GM21717 (cell line): ENCODE measurements around the gene DTNB.
"Not testable (repeated sequence)": the region's sequence is repeated elsewhere in the genome, so short reads cannot be mapped to it uniquely, and the experiment has no call there.

Experiments used
- ATAC-seq: cut with Tn5 transposase; IDR thresholded peaks from one replicate; pipeline ENCODE4 v1.9.1; 2021; ENCODE audit warnings: mild to moderate bottlenecking, moderate library complexity; ENCODE audit not compliant: unreplicated experiment

DTNB gene

DNA sequence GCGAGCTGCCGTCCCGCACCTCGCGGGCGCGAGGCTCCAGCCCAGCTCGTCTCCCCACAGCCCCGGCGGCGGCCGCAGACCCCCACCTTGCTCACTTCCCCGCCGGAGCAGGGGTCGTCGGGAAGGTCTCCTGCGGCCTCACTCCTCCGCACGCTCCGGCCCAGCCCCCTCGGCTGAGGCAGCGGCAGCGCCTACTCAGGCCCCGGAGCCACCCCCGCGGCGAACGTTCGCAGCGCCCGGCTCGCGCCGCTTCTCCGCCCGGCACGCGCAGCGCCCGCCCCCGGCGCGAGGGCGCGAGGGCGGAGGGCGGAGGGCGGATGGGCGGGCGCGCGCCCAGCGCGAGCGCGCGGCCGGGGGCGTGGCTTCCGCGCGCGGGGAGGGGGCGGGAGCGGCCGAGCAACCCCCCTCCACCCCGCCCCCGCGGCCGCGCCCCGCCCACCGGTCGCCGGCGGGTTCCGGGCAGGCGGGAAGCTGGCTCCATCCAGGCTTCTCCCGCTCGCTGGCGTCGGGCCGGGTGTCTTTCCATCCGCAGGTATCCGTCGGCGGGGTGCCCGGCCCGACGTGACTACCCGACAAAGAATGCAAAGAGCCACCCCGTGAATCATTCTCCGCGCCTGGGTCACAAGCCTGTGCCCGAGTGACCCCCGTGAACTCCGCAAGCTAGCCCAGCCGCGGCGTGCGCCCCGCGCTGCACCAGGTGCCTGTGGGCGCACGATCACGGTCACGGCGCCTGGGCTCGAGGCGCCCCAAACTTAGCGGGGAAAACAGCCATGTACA is at the start of gene DTNB:
TSS of gene DTNB (minus strand) at position 278 of the 777 bp plus-strand sequence. CDS start 20,917 bp downstream, outside the sequence.
- peak; percentile 59 for ATAC-seq

- ATAC-seq: no peak
Measured at GRCh38 chr2:25722224-25722623, 48.8 kb upstream of the DTNB start.

GRCh38 chr2:25720575-25720974 is 47.2 kb upstream of the DTNB start:
- no peak for ATAC-seq

GRCh38 chr2:25714740-25715139 is 41.4 kb upstream of the DTNB start:
- ATAC-seq: no peak

DNA sequence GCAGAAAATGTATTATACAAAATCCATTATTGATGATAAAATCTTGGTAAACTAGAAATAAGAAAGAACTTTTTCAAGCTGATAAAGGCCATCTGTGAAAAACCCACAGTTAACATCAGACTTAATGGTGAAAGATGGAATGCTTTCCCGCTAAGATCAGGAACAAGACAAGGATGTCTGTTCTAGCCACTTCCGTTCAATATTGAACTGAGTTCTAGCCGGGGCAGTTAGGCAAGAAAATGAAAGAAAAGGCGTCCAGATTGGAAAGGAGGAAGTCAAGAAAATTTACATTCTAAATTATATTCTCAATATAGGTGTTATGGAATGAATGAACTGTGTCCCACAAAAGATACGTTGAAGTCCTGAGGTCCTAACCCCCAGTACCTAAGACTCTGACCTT is 39.1 kb upstream of the DTNB start:
- no peak for ATAC-seq

GRCh38 chr2:25711675-25712354 is 38.4 kb upstream of the DTNB start:
- ATAC-seq: no peak

DNA sequence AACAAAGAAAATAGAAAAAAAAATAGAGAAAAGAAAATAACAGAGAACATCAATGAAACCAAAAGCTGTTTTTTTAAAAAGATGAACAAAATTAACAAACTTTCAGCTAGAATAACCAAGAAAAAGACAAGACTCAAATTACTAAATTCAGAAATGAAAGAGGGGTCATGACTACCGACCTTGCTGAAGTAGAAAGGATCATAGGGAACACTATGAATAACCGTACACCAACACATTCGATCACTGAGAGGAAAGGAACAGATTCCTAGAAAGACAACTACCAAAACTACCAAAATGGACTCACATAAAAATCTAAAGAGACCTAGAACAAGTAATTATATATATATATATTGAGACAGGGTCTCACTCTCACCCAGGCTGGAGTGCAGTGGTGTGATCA is 37.4 kb upstream of the DTNB start:
- ATAC-seq: no peak

- no peak for ATAC-seq
Measured at GRCh38 chr2:25709349-25709748, 36.0 kb upstream of the DTNB start.

GRCh38 chr2:25707927-25708590 is 34.7 kb upstream of the DTNB start:
- no peak for ATAC-seq

DNA sequence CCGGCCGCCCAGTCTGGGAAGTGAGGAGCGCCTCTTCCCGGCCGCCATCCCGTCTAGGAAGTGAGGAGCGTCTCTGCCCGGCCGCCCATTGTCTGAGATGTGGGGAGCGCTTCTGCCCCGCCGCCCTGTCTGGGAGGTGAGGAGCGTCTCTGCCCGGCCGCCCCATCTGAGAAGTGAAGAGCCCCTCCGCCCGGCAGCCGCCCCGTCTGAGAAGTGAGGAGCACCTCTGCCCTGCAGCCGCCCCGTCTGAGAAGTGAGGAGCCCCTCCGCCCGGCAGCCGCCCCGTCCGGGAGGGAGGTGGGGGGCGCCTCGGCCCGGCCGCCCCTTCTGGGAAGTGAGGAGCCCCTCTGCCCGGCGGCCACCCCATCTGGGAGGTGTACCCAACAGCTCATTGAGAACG is 32.2 kb upstream of the DTNB start:
- not testable (repeated sequence) for ATAC-seq

GRCh38 chr2:25701801-25702200 is 28.4 kb upstream of the DTNB start:
- no peak for ATAC-seq

- ATAC-seq: no peak
Measured at GRCh38 chr2:25700221-25700660, 26.9 kb upstream of the DTNB start.

DNA sequence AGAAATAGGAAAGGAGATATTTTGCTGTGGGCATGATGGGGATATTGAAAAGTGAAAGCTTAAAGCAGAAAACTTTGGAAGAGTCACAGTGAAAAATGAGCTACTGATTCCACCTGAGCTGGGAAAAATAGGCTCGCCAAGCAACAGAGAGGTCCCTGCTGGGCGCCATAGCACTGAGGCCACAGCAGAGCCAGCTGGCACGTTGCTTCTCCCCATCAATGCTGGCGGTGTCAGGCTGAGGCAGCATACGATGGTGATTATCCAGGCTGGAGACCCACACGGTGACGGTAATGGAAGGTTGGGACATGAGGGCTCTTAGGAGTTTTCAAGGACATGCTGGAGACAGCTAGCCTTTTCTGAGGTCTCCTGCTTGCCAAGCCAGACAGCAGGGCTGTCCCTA is 25.8 kb upstream of the DTNB start:
- no peak for ATAC-seq

DNA sequence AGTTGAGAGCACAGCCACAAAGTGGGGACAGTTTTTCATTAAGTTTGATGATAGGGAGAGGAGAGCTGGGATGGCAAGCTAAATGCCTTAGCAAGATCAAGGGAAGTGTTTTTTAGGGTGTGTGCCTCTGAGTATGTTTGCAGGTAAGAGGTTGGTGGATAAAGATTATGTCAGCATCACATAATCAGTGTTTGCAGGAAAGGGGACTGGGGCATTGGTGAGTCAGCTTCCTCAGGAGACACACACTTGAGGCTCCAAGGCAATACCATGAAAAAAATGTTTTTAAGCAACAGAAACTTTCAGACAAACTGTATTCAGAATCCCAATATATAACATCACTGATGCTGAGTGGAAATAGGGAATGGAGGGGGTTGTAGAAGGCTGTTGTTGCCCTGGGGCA is 25.4 kb upstream of the DTNB start:
- ATAC-seq: no peak

GRCh38 chr2:25697559-25698341 is 24.4 kb upstream of the DTNB start:
- no peak for ATAC-seq

DNA sequence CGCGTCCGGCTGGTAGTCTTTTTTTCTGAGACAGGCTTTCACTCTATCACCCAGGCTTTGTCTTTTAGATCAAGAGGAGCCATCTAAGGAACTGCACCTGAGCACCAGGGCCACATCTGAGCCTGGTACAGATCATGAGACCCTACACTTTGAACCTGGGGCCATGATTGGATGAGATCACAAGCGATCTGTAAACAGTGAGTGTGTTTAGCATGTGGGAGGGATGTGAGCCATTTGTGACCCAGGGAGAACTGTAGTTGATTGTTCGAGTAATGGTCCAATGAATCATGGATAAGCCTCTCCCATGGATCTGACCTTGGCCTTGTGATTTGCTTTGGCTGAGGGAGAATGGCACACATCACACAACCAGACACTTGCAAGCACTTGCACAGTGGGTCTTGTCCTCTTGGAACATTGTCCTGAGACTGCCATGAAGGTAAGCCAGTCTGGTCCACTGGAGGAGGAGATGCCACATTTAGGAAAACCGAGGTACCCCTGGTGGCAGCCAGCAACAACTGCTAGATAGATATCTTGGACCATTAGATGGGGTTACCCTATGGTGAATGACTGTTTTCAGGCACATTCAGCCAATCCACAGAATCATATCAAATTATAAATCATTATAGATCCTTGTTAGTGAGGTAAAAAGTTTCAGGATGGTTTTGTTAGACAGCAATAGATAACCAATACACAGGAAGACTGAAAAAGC is 19.5 kb upstream of the DTNB start:
- no peak for ATAC-seq

GRCh38 chr2:25692143-25692542 is 18.8 kb upstream of the DTNB start:
- no peak for ATAC-seq

GRCh38 chr2:25690058-25690457 is 16.7 kb upstream of the DTNB start:
- ATAC-seq: no peak

- ATAC-seq: no peak
Measured at GRCh38 chr2:25688236-25688635, 14.9 kb upstream of the DTNB start.

DNA sequence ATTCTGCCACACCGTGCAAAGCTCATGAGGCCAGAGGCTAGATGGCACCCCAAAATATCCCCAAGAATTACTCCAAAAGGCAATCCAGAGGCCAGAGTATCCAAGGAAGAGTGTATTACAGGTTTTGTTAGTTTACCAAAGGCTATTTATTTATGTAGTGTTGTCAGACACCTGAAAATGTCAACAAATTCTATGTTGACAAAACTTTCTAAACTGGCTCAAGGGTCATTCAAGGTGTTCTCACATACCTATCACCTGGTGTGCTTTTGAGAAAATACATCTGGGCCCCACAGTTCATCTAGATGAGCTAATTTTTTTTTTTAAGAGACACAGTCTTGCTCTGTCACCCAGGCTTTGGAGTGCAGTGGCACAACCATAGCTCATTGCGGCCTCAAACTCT is 12.4 kb upstream of the DTNB start:
- ATAC-seq: no peak
